Fibroblast of skin of right biceps (primary cell): ENCODE measurements around the gene H6PD.
A peak's percentile ranks its signal among the peaks of the same experiment; 100 is the strongest.

Source experiments
- DNase-seq: peaks from one replicate; pipeline ENCODE4 v3.0.0-alpha.2; 2013

H6PD gene

DNA sequence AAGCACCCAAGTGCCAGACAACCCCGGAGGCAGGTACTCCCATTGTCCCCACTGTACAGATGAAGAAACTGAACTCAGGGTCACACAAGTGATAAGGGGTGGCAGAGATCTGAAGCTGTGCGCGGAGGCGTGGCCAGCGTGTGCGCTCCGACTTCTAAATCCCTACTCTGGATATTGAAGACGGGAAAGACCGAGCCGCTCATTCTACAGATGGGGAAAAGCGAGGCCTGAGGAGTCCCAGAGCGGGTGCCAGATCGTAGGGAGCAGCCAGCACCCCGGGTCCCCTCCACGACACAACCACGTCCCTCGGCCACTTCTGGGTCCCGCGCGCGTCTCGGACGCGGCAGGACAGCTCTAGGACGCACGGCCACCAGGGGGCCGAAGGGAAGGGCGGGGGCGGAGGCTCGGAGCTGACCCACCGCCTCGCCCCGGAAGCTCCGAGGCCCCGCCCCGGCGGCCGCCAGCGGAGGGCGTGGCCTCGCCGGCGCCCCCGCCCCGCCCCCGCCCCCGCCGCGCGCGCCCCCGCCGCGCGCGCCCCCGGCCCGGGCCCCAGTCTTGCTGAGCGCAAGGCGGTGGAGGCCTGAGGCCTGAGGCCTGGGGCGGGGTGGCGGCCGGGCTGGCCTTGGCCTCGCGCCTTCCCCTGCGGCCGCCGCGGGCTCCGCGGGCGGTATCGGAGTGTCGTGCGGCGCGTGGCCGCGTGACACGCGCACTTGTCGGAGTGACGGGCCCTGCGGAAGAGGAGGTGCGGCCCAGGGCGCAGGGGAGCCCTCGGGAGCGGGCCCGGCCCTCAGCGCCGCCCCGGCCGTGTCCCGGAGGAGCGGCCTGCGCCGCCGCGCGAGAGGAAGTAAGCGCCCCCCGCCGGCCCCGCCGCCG lies at the start of gene H6PD:
Gene H6PD (plus strand): TSS at position 552 of the 873 bp plus-strand sequence. CDS start 10,161 bp downstream, outside the sequence.
- peak; percentile 79 for DNase-seq

DNA sequence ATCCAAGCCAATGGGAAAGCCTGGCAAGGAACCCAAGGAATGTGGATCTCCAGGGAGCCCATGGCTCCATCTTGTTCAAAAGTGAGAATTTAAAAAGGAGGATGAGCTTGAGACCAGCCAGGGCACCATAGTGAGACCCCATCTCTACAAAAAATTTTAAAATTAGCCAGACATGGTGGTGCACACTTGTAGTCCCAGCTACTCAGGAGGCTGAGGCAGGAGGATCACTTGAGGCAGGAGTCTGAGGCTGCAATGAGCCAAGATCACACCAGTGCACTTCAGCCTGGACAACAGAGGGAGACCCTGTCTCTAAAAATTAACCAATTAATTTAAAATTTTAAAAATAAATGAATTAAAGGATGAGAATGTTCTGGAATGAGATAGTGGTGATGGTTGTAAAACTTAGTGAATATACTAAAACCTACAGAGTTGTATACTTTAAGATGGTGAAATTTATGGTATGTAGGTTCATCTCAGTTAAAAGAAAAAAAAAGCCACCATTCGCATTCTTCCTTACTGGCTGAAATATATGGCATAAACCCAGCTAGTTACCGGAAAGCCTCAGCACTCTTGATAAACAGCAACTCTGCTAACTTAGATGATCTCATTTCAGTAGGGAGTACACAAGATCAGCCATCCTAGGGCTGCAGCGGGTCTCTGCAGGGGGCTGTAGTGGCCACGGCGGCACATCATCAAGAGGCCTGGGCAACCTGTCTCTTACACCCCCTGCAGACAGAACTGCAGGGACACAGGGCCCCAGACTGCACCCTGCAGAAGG lies 48.3 kb upstream of the H6PD start:
- peak; percentile 58 for DNase-seq

DNA sequence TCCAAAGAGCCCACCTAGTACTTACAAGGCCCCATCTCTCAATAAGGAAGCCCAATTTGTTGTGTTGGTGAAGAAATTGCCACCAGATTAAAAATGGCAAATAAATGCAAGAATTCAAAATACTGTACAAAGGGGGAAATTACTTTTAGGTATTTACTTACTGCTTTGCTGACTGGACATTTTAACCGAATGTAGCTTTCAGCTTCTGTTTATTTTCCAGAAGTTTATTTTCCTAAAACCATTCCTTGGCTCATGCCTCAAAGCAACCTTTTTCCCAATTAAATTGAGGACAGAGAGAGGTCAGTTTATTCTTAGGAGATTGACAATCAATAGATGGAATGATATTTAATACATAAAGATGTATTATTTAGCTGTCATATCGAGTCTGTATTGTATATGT lies 47.6 kb upstream of the H6PD start:
- DNase-seq: no peak

- no peak for DNase-seq
These were observed 44.3 kb upstream of the H6PD start for GRCh38 chr1:9190234-9190633.

DNA sequence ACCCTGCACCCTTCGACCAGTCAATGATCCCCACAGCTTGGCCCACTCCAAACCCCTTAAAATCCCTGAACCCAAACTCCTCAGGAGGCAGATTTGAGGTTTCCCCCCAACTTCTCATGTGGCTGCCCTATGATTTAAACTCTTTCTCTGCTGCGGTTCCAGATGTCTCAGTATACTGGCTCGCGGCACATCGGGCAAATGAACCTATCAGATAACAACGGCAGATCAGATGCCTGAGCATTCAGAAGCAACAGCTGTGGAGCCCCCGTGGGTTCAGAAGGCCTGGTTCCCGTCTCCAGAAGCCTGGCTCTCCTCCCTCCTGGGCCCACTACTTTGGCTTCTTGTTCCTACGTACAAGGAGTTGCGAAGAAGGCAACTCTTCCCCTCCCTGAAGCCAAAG lies 43.3 kb upstream of the H6PD start:
- DNase-seq: no peak

GRCh38 chr1:9192578-9193232 lies 41.9 kb upstream of the H6PD start:
- DNase-seq: no peak

GRCh38 chr1:9193233-9193625 lies 41.3 kb upstream of the H6PD start:
- no peak for DNase-seq

- DNase-seq: no peak
These were observed 40.5 kb upstream of the H6PD start for GRCh38 chr1:9194024-9194423.

DNA sequence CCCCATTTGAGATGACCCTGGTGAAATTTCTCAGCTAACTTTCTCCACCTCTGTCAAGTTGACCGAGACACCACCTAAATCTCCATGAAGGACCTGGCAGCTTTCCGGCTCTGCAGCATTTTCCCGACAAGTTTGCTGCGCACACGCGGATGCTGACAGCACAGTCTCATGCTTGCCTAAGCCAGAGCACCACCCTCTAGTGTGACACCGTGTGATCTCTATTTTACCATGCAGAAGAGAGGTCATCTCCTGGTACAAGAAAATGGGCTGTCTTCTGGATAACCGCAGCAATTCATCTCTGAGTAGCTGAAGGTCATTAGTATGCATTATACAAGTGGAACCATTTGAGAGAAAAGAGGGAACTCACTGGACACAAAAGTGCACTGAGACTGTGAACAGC lies 38.9 kb upstream of the H6PD start:
- no peak for DNase-seq

- DNase-seq: peak; percentile 86
These were observed 38.2 kb upstream of the H6PD start for GRCh38 chr1:9196129-9197040.

DNA sequence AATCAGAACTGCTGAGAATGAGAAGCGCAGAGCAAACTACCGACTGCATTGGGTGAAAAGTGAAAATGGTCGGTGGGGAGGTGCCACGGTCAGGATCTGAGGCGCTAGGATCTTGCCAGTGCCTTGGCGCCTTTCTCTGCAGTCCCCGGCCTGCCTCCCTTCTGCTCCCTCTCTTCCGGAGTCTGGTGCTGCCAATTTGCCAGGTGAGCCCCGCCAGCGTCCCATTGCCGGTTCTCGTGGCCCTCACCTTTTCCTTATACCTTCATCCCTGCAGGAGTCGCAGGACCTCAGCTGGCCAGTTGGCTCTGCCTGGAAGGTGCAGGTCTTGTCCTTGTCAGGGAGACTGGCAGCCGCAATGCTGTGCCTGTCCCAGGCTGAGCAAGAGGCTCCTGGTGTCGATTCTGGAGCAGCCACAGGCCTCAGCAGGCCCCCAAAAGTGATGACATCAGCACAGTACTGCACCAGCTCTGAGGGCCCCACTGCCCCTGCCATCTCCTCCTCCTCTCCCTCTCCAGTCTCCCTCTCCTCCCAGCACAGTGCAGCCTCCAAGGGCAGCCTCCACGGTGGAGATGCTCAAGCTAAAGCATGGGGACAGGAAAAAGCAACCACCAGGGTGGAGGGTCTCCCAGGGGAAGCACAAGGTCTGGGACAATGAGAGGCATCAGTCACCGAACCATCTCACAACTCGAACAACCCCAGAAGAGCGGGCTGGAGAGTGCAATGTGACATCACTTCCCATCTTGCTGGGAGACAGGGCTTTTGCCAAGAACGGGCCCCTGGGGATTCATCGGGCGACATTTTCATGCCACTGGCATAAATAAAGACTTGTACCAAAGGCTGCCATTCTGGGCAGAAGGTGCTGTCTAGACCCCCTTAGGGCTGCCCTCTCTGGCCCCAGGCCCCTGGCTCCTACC lies 37.1 kb upstream of the H6PD start:
- DNase-seq: no peak

GRCh38 chr1:9198538-9199361 lies 35.8 kb upstream of the H6PD start:
- DNase-seq: peak; percentile 46

- peak; percentile 64 for DNase-seq
These were observed 34.1 kb upstream of the H6PD start for GRCh38 chr1:9200441-9200840.

- peak; percentile 67 for DNase-seq
These were observed 33.0 kb upstream of the H6PD start for GRCh38 chr1:9201401-9202239.

- no peak for DNase-seq
These were observed 32.2 kb upstream of the H6PD start for GRCh38 chr1:9202240-9202870.

DNA sequence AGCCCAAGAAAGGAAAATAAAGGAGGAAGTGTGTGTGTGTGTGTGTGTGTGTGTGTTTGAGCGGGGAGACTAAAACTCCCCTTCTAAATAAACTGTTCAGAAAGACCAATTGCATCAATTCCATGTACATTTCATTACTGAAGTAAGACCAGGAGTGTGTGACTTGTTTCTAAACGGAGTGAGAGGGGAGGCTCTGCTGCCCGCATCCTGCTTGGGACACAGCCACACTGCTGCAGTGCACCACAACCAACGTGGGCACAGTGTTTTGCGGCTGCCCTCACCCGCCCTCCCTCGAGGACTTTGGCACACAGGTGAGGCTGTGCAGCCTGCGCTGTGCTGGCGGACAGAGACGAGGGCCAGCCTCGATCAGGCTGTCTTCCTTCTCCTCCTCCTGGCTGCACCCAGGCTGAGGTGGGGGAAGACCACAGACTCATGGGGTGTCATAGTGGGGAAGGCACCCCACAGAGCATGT lies 31.0 kb upstream of the H6PD start:
- no peak for DNase-seq

GRCh38 chr1:9204156-9204720 lies 30.3 kb upstream of the H6PD start:
- no peak for DNase-seq

GRCh38 chr1:9207086-9207485 lies 27.5 kb upstream of the H6PD start:
- peak; percentile 70 for DNase-seq
